HEK293T (cell line): ENCODE measurements around the gene USP46.

Experiments used
- CTCF ChIA-PET: fragments of 350-600 bp; formaldehyde crosslinking; extraction: SDS; loops from one replicate; lab custom pipeline; 2021; ENCODE audit warnings: antibody characterized with exemption, inconsistent platforms; lab: Yijun Ruan, JAX
- POLR2A ChIA-PET: fragments of 350-600 bp; formaldehyde crosslinking; extraction: SDS; loops from one replicate; lab custom pipeline; 2020; ENCODE audit warnings: antibody characterized with exemption, inconsistent platforms; lab: Yijun Ruan, JAX
- DNase-seq: peaks from one replicate; pipeline ENCODE4 v3.0.0; 2012; ENCODE audit warnings: mixed read lengths; ENCODE audit errors: extremely low spot score
- ARNT ChIP-seq: fragments of 450-650 bp; IDR thresholded peaks from 2 replicates; pipeline ENCODE4 v1.6.1; 2017; ENCODE audit warnings: mild to moderate bottlenecking
- BHLHE40 ChIP-seq: fragments of 450-650 bp; IDR thresholded peaks from 2 replicates; pipeline ENCODE4 v1.6.1; 2016; ENCODE audit warnings: mild to moderate bottlenecking, moderate library complexity, borderline replicate concordance
- CTBP1 ChIP-seq: fragments of 450-650 bp; IDR thresholded peaks from 2 replicates; pipeline ENCODE4 v1.6.1; 2016; ENCODE audit warnings: borderline replicate concordance
- ELF4 ChIP-seq: fragments of 450-650 bp; IDR thresholded peaks from 2 replicates; pipeline ENCODE4 v1.6.1; 2017; ENCODE audit warnings: antibody characterized with exemption
- FOXA1 ChIP-seq: fragments of 450-650 bp; IDR thresholded peaks from 2 replicates; pipeline ENCODE4 v1.6.1; 2016; ENCODE audit warnings: mild to moderate bottlenecking
- FOXK2 ChIP-seq: fragments of 450-650 bp; IDR thresholded peaks from 2 replicates; pipeline ENCODE4 v1.6.1; 2016; ENCODE audit warnings: mild to moderate bottlenecking
- FOXM1 ChIP-seq: fragments of 450-650 bp; IDR thresholded peaks from 2 replicates; pipeline ENCODE4 v1.6.1; 2017; ENCODE audit warnings: mild to moderate bottlenecking, borderline replicate concordance
- HDGF ChIP-seq: fragments of 450-650 bp; IDR thresholded peaks from 2 replicates; pipeline ENCODE4 v1.6.1; 2017; ENCODE audit warnings: antibody characterized with exemption, borderline replicate concordance
- L3MBTL2 ChIP-seq: fragments of 450-650 bp; conservative IDR thresholded peaks from 2 replicates; pipeline ENCODE4 v1.6.1; 2016; ENCODE audit warnings: mild to moderate bottlenecking
- LEF1 ChIP-seq: fragments of 450-650 bp; IDR thresholded peaks from 2 replicates; pipeline ENCODE4 v1.6.1; 2017; ENCODE audit warnings: mild to moderate bottlenecking, borderline replicate concordance
- NFRKB ChIP-seq: fragments of 450-650 bp; IDR thresholded peaks from 2 replicates; pipeline ENCODE4 v1.6.1; 2016; ENCODE audit warnings: mild to moderate bottlenecking, moderate library complexity
- SP1 ChIP-seq: fragments of 450-650 bp; IDR thresholded peaks from 2 replicates; pipeline ENCODE4 v1.6.1; 2017
- SUZ12 ChIP-seq: fragments of 450-650 bp; IDR thresholded peaks from 2 replicates; pipeline ENCODE4 v1.6.1; 2016; ENCODE audit warnings: mild to moderate bottlenecking
- TARDBP ChIP-seq: fragments of 450-650 bp; IDR thresholded peaks from 2 replicates; pipeline ENCODE4 v1.6.1; 2016
- ZNF384 ChIP-seq: fragments of 450-650 bp; IDR thresholded peaks from 2 replicates; pipeline ENCODE4 v1.6.1; 2016
- TF ChIP-seq, protein P1 (sequence below): fragments of 450-650 bp; IDR thresholded peaks from 2 replicates; pipeline ENCODE4 v1.6.1; 2016

The USP46 gene

DNA sequence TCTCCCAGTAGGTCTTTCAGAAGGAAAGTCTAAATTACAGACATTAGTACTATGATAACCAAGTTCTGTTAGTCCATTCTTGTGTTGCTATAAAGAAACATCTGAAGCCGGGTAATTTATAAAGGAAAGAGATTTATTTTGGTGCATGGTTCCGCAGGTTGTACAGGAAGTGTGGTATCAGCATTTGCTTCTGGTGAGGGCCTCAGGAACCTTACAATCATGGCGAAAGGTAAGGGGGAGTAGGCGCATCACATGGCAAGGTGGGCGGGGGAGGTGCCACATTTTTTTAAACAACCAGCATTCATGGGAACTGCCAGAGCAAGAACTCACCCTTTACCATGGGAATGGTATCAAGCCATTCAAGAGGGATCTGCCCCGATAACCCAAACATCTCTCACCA lies 26.2 kb upstream of the USP46 start:
- POLR2A ChIA-PET, result no interaction called here
- TF ChIP-seq BHLHE40 (no peak), HDGF (no peak), SUZ12 (no peak), TARDBP (no peak), NFRKB (no peak), ELF4 (no peak), L3MBTL2 (no peak), SP1 (no peak), LEF1 (no peak), FOXA1 (no peak), FOXK2 (no peak), ARNT (no peak), FOXM1 (no peak), CTBP1 (no peak), ZNF384 (no peak)
- TF ChIP-seq, protein P1, sequence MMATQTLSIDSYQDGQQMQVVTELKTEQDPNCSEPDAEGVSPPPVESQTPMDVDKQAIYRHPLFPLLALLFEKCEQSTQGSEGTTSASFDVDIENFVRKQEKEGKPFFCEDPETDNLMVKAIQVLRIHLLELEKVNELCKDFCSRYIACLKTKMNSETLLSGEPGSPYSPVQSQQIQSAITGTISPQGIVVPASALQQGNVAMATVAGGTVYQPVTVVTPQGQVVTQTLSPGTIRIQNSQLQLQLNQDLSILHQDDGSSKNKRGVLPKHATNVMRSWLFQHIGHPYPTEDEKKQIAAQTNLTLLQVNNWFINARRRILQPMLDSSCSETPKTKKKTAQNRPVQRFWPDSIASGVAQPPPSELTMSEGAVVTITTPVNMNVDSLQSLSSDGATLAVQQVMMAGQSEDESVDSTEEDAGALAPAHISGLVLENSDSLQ, result no peak
- CTCF ChIA-PET, result interaction anchor here (0.7 kb wide), 2 partner anchors 51 to 966 kb away, joined by 3 read pairs; no protein-coding TSS in a partner anchor
- DNase-seq, result no peak

DNA sequence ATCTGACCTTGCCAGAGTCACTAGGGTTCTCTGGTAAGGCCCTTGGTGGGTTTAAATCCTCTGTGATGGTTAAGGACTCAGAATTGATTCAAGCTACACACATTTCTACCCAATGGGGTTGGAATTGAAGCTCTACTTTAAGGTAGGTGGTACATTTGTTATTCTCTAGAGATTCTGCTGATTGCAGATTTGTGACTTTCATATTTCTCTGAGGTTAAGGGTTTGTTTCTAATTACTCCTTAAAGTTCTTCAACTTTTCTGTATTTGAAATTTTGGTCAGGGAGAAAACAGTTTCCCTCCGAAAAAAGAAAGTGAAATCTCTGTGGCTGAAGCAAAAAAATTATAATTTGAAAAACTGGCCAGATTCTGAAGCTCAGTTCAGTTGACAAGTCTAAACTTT lies 25.8 kb upstream of the USP46 start:
- TF ChIP-seq FOXA1 (no peak), ARNT (no peak), FOXM1 (no peak), BHLHE40 (no peak), CTBP1 (no peak), NFRKB (no peak), L3MBTL2 (no peak), ZNF384 (no peak), SP1 (no peak), HDGF (no peak), SUZ12 (no peak), ELF4 (no peak), LEF1 (no peak), TARDBP (no peak), FOXK2 (no peak)
- TF ChIP-seq, protein P1, result no peak
- ChIA-PET CTCF (interaction anchor here (0.7 kb wide), 1 partner anchor 966 kb away, joined by 3 read pairs; no protein-coding TSS in a partner anchor), POLR2A (no interaction called here)
- no peak for DNase-seq

DNA sequence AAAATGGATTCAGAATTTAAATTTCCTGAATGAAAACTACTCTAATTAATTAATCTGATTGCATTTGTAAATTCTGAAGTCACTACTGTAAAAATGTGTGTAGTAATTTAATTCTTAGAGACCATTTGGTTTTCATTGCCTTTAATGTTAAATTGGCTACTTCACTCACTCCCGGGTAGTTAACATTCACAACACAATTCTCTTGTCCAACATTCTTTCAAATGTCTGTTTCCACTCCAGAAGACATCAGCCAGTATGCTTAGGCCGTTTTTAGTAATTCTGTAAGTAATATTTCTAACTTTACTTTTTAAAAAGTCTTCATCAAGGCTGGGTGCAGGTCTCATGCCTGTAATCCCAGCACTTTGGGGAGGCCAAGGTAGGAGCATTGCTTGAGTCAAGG lies 21.3 kb upstream of the USP46 start:
- no peak for DNase-seq
- ChIA-PET CTCF (no interaction called here), POLR2A (no interaction called here)
- TF ChIP-seq FOXA1 (no peak), ZNF384 (no peak), SUZ12 (no peak), TARDBP (no peak), BHLHE40 (no peak), NFRKB (no peak), FOXM1 (no peak), LEF1 (no peak), SP1 (no peak), FOXK2 (no peak), ARNT (no peak), CTBP1 (no peak), HDGF (no peak), L3MBTL2 (no peak)

DNA sequence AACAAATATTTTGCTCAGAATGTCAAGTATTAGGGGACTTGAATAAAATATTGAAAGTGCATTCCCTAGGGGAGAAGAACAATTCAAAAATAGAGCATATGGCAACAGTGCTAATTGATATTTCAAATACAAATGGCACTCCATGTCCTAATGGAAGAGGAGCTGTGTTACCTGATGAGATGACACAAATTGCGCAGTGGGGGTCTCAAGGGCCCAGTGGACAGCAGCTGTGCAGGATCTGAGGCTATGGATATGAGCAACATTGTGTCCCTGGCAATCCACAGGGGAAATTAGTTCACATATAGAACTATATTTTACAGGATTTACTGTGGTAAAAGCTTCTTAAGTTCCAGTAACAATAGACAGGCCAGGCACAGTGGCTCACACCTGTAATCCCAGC lies 17.4 kb upstream of the USP46 start:
- ChIA-PET POLR2A (no interaction called here), CTCF (interaction anchor here (0.7 kb wide), 1 partner anchor 59 kb away, joined by 3 read pairs; no protein-coding TSS in a partner anchor)
- DNase-seq, result no peak
- TF ChIP-seq FOXK2 (no peak), FOXA1 (no peak), SP1 (no peak), FOXM1 (no peak), TARDBP (no peak), HDGF (no peak), LEF1 (no peak), NFRKB (no peak), ELF4 (no peak), CTBP1 (no peak), ARNT (no peak), SUZ12 (no peak), ZNF384 (no peak), BHLHE40 (no peak), L3MBTL2 (no peak)
- TF ChIP-seq, protein P1, result no peak

DNA sequence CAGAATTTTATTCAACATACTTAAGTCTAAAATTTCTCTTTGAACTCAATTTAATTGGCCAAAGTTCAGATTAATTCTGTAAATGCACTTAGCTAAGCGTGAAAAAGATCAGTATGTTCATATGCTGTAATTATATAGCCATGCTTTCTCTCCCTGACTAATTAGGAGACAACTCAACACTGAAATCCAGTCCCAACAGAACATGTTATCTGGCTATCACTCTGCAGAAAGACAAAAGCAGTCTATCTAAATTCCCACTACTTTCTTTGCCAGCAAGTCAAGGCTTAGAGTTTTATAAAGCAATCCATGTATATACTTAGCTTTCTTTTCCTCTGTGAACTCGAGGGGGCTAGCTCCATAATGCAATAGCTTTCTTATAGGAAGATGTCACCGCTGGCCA lies 16.0 kb upstream of the USP46 start:
- TF ChIP-seq SP1, result no peak
- no peak for TF ChIP-seq FOXK2
- TF ChIP-seq LEF1, result no peak
- TF ChIP-seq TARDBP, result no peak
- TF ChIP-seq BHLHE40, result no peak
- TF ChIP-seq ARNT, result no peak
- no peak for TF ChIP-seq NFRKB
- no peak for TF ChIP-seq SUZ12
- no peak for TF ChIP-seq ELF4
- TF ChIP-seq FOXA1, result no peak
- TF ChIP-seq FOXM1, result no peak
- TF ChIP-seq HDGF, result no peak
- ChIA-PET CTCF (no interaction called here), POLR2A (no interaction called here)
- no peak for DNase-seq

DNA sequence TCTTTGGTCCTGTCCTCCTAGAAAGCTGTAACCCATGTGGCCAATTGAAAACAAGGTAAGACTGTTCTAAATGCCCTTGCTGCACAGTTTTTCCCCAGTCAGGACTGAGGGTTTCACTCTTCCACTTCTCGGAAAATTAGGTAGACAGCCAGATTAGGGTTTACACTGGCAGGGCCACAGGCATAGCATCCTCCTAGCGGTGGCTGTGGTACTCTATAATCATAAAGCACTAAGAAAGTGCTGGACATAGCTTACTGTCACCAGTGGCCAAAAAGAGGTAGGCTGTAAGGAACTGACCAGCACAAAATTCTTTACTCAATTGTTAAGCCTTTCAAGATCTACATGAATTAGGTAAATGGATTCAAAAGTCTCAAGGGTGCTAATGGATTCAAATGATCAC lies 11.6 kb upstream of the USP46 start:
- CTCF ChIA-PET, result interaction anchor here (0.6 kb wide), 1 partner anchor 286 kb away, joined by 3 read pairs; no protein-coding TSS in a partner anchor
- POLR2A ChIA-PET, result interaction anchor here (1.2 kb wide), 1 partner anchor 12 kb away, joined by 3 read pairs; the partner anchor contains the start of gene USP46
- TF ChIP-seq, protein P1, result no peak
- no peak for TF ChIP-seq ELF4
- no peak for TF ChIP-seq L3MBTL2
- no peak for DNase-seq
